ENCODE results near the gene MAML1. TPM values are rescaled to one million over a fixed set of nuclear protein-coding genes. Genes with fewer than 3 reads are reported as not detected.
A peak's percentile ranks its signal among the peaks of the same experiment; 100 is the strongest.

The MAML1 gene
- total RNA-seq, 1 experiment from 2014 or later = 42.2 TPM

GRCh38 chr5:179819296-179820126 is 86.9 kb downstream of the MAML1 start (continued):
- TF ChIP-seq ZSCAN18 (CRISPR knock-in tag; IDR thresholded peaks at IDR 0.05) (no peak), ATF1 (CRISPR knock-in tag; IDR thresholded peaks at IDR 0.05) (no peak), IRF2 (CRISPR knock-in tag; IDR thresholded peaks at IDR 0.05; ENCODE audit: borderline replicate concordance, low read depth) (no peak), GTF2I (CRISPR knock-in tag; conservative IDR thresholded peaks at IDR 0.05) (no peak), USF2 (CRISPR knock-in tag; IDR thresholded peaks at IDR 0.05) (peak; percentile 4; the same call in 1 of the 2 replicates), CTCF (IDR thresholded peaks at IDR 0.05) (no peak), RELA (CRISPR knock-in tag; IDR thresholded peaks at IDR 0.05; ENCODE audit: borderline replicate concordance) (no peak), KAT7 (CRISPR knock-in tag; IDR thresholded peaks at IDR 0.05; ENCODE audit: borderline replicate concordance) (no peak), AR (CRISPR knock-in tag; IDR thresholded peaks at IDR 0.05) (no peak), ELF4 (CRISPR knock-in tag; IDR thresholded peaks at IDR 0.05; ENCODE audit: low read depth) (no peak), CREM (CRISPR knock-in tag; IDR thresholded peaks at IDR 0.05) (no peak), OVOL2 (CRISPR knock-in tag; IDR thresholded peaks at IDR 0.05; ENCODE audit: borderline replicate concordance) (no peak), USF1 (CRISPR knock-in tag; IDR thresholded peaks at IDR 0.05) (peak; percentile 68), ZMAT4 (CRISPR knock-in tag; IDR thresholded peaks at IDR 0.05) (no peak), HMGXB4 (CRISPR knock-in tag; IDR thresholded peaks at IDR 0.05) (peak; percentile 49; the same call in 1 of the 2 replicates), JUN (CRISPR knock-in tag; IDR thresholded peaks at IDR 0.05) (no peak), ZNF425 (CRISPR knock-in tag; conservative IDR thresholded peaks at IDR 0.05) (no peak), HMGA2 (CRISPR knock-in tag; IDR thresholded peaks at IDR 0.05) (no peak), MLX (CRISPR knock-in tag; IDR thresholded peaks at IDR 0.05) (peak; percentile 55; the same call in 1 of the 2 replicates), SP1 (CRISPR knock-in tag; conservative IDR thresholded peaks at IDR 0.05) (no peak), FOXP1 (CRISPR knock-in tag; IDR thresholded peaks at IDR 0.05; ENCODE audit: borderline replicate concordance) (no peak), ZNF396 (CRISPR knock-in tag; IDR thresholded peaks at IDR 0.05; ENCODE audit: borderline replicate concordance) (no peak)

Data from WTC11 (cell line).